GM21529 (cell line): ENCODE results near the gene SPRY2.
"Not testable (repeated sequence)": the region's sequence is repeated elsewhere in the genome, so short reads cannot be mapped to it uniquely, and the experiment has no call there.

ENCODE experiments used
- ATAC-seq: cut with Tn5 transposase; IDR thresholded peaks from one replicate; pipeline ENCODE4 v1.9.1; 2021; ENCODE audit not compliant: unreplicated experiment

The SPRY2 gene

GRCh38 chr13:80355496-80356094 is 14.7 kb upstream of the SPRY2 start:
- not testable (repeated sequence) for ATAC-seq

- ATAC-seq: no peak
Observed at GRCh38 chr13:80348750-80349149, 7.8 kb upstream of the SPRY2 start.

- no peak for ATAC-seq
Observed at GRCh38 chr13:80348314-80348713, 7.4 kb upstream of the SPRY2 start.

GRCh38 chr13:80345771-80346510 is 5.0 kb upstream of the SPRY2 start:
- no peak for ATAC-seq

- not testable (repeated sequence) for ATAC-seq
Observed at GRCh38 chr13:80344032-80344431, 3.1 kb upstream of the SPRY2 start.

- peak; percentile 49 for ATAC-seq
Observed at GRCh38 chr13:80342471-80343371, 1.8 kb upstream of the SPRY2 start.

- no peak for ATAC-seq
Observed at GRCh38 chr13:80341756-80342370, 937 bp upstream of the SPRY2 start.

GRCh38 chr13:80340651-80341100 is 250 bp downstream of the SPRY2 start:
- ATAC-seq: peak; percentile 28

GRCh38 chr13:80339912-80340650 is 845 bp downstream of the SPRY2 start:
- ATAC-seq: peak; percentile 21

- no peak for ATAC-seq
Observed at GRCh38 chr13:80339563-80339911, 1.4 kb downstream of the SPRY2 start.

- peak; percentile 15 for ATAC-seq
Observed at GRCh38 chr13:80338781-80339562, 2.0 kb downstream of the SPRY2 start.

GRCh38 chr13:80337288-80338081 is 3.4 kb downstream of the SPRY2 start:
- ATAC-seq: no peak

- no peak for ATAC-seq
Observed at GRCh38 chr13:80336776-80337287, 4.1 kb downstream of the SPRY2 start.

GRCh38 chr13:80336370-80336769 is 4.6 kb downstream of the SPRY2 start:
- no peak for ATAC-seq

GRCh38 chr13:80334597-80335260 is 6.2 kb downstream of the SPRY2 start:
- no peak for ATAC-seq

GRCh38 chr13:80331984-80332383 is 8.9 kb downstream of the SPRY2 start:
- no peak for ATAC-seq

GRCh38 chr13:80329250-80329649 is 11.7 kb downstream of the SPRY2 start:
- no peak for ATAC-seq

- ATAC-seq: no peak
Observed at GRCh38 chr13:80319004-80319403, 21.9 kb downstream of the SPRY2 start.
